ENCODE measurements around the gene CALN1.
"Not testable (repeated sequence)": the region's sequence is repeated elsewhere in the genome, so short reads cannot be mapped to it uniquely, and the experiment has no call there.

The CALN1 gene

DNA sequence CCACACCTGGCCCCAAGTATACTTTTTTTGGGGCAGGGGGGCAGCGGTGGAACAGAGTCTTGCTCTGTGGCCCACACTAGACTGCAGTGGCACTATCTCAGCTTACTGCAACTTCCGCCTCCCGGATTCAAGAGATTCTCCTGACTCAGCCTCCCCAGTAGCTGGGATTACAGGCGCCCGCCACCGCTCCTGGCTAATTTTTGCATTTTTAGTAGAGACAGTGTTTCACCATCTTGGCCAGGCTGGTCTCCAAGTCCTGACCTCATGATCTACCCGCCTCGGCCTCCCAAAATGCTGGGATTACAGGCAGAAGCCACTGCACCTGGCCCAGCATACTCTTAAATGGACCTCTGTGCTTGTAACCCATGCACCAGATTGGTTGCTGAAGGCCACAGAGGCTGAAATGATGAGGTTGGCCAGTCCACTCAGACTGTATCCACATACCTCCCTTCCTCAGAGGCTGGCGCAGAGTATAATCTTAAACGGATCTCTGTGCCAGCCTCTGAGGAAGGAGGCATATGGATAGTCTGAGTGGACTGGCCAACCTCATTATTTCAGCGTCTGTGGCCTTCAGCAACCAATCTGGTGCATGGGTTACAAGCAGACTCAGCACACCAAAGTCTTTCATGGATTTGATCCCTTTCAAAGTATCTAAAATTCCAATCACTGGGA lies 3.0 kb downstream of the CALN1 start:
- peak; percentile 96 for DNase-seq (ENCODE audit: low spot score)

GRCh38 chr7:72406820-72407403 lies 5.2 kb downstream of the CALN1 start:
- DNase-seq (ENCODE audit: low spot score), result no peak

- peak; percentile 83 for DNase-seq (ENCODE audit: low spot score)
Observed at GRCh38 chr7:72405871-72406270, 6.3 kb downstream of the CALN1 start.

- DNase-seq (ENCODE audit: low spot score), result no peak
Observed at GRCh38 chr7:72405418-72405817, 6.7 kb downstream of the CALN1 start.

DNA sequence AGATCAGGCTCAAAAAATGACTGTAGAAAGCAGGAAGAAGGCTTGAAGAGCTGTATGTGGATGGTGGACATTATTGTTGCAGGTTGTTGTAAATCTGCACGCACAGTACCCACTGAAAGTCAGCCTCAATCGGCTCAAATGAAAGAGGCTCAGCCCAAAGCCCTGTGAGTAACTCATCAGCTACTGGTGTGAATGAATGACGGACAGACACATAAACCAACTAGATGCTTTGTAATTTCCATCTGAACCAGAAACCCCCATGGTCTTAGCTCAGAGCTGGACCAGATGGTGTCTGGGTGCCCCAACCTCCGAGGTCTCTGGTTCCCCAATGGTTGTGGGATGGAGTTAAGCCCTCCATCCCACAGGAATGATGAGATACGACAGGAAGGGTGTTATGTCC lies 7.4 kb downstream of the CALN1 start:
- DNase-seq (ENCODE audit: low spot score), result no peak

- no peak for DNase-seq (ENCODE audit: low spot score)
Observed at GRCh38 chr7:72403458-72404076, 8.6 kb downstream of the CALN1 start.

- no peak for DNase-seq (ENCODE audit: low spot score)
Observed at GRCh38 chr7:72394016-72394415, 18.1 kb downstream of the CALN1 start.

DNA sequence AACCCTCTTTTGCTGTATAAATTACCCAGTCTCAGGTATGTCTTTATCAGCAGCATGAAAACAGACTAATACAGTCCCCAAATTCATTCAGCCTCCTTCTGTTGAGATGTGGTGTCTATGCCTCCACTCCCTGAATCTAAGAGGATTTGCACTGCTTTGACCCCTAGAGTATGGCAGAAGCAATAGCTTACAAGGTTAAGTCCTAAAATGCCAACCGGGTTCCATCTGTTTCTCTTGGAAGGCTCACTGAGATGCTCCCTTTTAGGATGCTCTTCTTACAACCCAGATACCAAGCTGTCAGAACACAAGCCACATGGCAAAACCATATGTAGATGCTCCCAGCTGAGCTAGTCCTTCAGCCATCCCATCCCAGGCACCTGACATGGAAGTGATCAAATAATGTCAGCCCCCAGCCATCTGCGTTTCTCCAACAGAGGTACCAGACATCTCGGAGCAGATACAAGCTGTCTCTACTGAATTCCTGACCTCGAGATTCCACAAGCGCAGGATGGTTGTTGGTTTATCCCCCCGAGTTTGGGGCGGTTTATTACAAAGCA lies 20.2 kb downstream of the CALN1 start:
- peak; percentile 99 for DNase-seq (ENCODE audit: low spot score)

GRCh38 chr7:72386118-72386517 lies 26.0 kb downstream of the CALN1 start:
- DNase-seq (ENCODE audit: low spot score), result no peak

- DNase-seq (ENCODE audit: low spot score), result no peak
Observed at GRCh38 chr7:72362246-72362645, 49.9 kb downstream of the CALN1 start.

DNA sequence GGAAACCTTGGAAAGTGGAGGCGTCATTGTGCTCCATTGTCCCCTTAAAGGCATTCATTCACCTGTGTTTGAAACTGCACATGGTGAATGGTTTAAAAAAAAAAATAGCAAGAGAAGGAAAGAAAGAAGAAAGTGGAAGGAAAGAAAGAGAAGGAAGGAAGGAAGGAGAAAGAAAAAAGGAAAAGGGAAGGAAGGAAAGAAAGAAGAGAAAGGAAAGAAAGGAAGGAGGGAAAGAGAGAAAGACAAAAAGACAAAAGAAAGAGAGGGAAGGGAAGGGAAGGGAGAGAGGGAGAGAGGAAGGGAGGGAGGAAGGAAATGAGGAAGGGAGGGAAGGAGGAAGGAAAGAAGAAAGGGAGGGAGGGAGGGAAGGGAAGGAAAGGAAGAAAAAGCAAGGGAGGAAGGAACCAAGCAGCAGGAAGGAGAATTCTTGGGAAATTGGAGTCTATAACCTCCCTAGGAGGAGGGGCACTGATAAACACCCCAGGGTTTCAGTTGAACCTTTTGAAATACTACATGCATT lies 66.9 kb downstream of the CALN1 start:
- no peak for DNase-seq (ENCODE audit: low spot score)

DNA sequence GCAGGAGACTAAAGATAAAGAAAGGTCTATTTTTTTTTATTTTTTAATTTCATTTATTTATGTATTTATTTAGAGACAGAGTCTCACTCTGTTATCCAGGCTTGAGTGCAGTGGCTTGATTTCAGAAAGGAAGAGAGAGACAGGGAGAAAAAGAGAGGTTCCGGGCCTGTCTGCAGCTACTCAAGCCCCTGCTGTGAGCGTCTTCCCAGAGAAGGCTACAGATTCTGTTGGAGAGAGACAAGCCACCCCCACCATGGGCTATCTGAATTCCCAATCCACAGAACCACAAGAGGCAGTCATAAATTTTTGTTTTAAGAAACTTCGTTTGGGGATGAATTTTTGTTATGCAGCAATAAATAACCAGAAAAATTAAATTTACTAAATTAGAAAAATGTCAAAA lies 68.1 kb downstream of the CALN1 start:
- DNase-seq (ENCODE audit: low spot score), result no peak

DNA sequence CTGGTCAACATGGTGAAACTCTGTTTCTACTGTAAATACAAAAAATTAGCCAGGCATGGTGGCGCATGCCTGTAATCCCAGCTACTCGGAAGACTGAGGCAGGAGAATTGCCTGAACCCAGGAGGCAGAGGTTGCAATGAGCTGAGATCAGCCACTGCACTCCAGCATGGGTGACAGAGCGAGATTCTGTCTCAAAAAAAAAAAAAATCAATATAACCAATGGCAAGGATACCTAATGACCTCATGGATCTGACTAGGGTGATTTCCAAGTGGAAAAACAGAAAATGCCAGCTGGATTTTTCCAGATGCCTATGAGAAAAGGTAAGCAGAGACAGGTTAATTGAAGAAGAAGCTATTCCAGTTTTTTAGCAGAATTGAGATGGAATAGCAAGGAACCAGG lies 68.8 kb downstream of the CALN1 start:
- DNase-seq (ENCODE audit: low spot score), result not testable (repeated sequence)

- peak; percentile 39 for DNase-seq (ENCODE audit: low spot score)
Observed at GRCh38 chr7:72337390-72338167, 74.6 kb downstream of the CALN1 start.

DNA sequence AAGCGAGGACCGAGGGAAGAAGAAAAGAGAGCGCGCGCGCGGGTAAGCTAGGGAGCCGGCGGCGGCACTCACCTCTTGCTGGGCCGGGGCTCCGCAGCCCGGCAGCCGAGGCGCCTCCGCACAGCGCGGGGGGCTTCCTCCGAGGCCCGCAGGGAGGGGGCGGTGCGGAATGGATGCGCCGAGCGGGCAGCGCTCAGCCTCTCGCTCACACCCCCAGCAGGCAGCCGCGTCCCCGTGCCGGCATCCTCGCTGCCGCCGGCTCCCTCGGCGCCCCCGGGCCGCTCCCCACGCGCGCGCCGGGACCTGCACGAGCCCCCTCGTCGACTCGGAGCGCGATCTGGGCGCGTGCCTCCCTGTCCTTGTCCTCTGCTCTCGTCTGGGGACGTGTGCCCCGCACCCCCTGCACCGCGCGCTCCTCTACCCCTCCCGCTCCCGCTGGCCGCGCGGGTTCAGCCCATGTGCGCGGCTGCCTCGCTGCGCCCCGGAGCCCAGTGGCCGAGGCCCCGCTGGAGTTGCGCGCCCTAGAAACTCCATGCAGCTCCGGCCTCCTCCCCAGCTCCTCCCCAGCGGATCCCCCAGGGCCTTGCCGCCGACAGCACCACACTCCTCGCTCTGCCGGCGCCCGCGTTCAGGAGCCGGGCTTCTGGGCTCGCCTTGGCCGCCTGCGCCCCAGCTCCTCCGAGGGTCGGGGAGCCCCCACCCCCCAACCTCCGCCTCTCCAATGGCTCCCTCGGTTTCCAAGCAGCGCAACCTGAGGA lies 75.3 kb downstream of the CALN1 start:
- DNase-seq (ENCODE audit: low spot score), result no peak

GRCh38 chr7:72336382-72336631 lies 75.8 kb downstream of the CALN1 start:
- no peak for DNase-seq (ENCODE audit: low spot score)

GRCh38 chr7:72335561-72336381 lies 76.4 kb downstream of the CALN1 start:
- peak; percentile 60 for DNase-seq (ENCODE audit: low spot score)

DNA sequence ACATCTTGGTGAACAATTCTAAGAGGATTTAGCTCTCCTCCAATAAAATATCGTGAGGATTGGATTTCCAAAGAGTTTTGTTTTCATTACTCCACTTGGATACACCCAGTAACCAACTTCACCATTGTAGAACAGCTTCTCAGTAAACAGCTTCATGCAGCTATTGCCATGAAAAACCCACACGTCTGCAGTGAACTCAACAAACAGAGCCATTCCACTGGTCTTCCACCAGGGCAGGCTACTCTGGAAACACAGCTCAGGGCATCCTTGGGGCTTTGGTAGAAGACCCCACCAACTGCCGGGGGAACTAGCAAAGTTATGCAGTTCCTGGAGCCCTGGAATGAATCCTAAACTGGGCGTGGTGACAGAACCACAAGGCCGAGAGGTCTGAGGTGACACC lies 77.4 kb downstream of the CALN1 start:
- DNase-seq (ENCODE audit: low spot score), result no peak

GRCh38 chr7:72334066-72334465 lies 78.1 kb downstream of the CALN1 start:
- DNase-seq (ENCODE audit: low spot score), result peak; percentile 39

DNA sequence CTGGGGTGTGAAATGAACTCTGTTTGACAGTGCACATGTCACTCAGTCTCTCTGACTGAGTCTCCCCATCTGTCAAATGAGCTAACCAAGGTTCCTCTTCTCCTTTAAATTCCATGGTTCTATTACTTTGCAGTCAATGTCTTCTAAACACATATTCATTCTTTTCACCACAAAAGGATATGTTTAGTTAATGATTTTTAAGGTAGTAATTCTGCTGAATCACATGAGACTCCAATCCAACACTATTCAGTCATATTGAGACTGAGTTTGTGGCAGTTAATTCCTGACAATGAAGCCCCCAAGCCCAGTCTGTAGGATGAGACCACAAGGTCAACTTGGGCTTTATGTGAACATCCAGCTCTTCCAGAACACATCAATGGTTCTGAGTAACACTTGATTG lies 85.3 kb downstream of the CALN1 start:
- no peak for DNase-seq (ENCODE audit: low spot score)

GRCh38 chr7:72326365-72326764 lies 85.8 kb downstream of the CALN1 start:
- no peak for DNase-seq (ENCODE audit: low spot score)

Measured in cerebellar cortex (tissue), 1 donor.